ENCODE results near the gene RNF43. TPM values are rescaled to one million over a fixed set of nuclear protein-coding genes. Genes with fewer than 3 reads are reported as not detected.

RNF43 gene
- total and polyA plus RNA-seq, 2 of the 13 experiments (the other 11 are each of a cell fraction or from before 2014, with no cell fraction given), result 31.0 to 53.4 TPM

DNA sequence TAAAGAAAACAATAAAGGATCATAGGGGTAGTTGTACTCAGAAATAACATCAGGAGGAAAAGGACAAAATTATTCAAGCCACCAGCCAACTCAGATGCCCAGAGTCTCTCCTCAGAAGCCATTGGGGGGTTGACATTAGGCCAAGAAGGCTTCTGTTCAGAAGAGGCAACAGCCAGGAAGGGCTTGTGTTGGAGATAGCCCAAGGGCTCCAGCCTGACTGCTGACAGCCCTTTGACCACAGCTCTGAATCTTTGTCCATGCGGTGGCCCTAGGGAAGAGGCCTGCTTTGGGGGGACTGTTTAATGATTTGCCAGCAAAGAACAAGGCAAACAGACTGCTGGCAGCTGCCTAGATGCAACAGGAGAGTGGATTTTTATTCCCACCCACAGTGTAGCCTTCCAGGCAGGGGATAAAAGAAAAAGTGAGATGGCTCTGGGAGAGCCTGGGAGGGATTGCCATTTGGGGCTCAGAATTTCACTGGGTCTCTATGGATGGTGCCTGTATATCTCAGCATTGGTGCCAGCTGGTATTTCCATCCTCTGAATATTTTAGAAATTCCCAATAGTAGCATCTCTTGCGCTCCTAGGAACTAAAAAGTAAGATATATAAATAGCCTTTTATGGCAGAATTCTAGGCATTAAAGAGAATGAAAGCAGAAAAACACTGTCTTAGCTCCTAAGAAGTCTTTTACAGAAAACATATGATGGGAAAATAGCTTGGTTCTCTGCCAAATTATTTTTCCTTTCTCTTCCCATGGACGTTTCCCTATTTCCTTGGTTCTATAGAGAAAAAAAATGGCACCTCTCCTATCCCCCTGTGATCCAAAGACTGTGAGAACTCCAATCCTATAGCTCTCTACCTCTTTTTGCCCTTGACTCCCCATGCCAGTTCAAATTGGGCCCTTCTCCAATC, 36.0 kb downstream of the RNF43 start (continued):
- TF ChIP-seq ZNF598 (CRISPR knock-in tag; IDR thresholded peaks at IDR 0.05; ENCODE audit: borderline replicate concordance), result no peak
- TF ChIP-seq ZNF670 (CRISPR knock-in tag; IDR thresholded peaks at IDR 0.05; ENCODE audit: borderline replicate concordance), result peak; percentile 96
- TF ChIP-seq ZBTB7A (CRISPR knock-in tag; IDR thresholded peaks at IDR 0.05), result no peak; the same call in 1 of the 2 replicates
- TF ChIP-seq, protein P1, sequence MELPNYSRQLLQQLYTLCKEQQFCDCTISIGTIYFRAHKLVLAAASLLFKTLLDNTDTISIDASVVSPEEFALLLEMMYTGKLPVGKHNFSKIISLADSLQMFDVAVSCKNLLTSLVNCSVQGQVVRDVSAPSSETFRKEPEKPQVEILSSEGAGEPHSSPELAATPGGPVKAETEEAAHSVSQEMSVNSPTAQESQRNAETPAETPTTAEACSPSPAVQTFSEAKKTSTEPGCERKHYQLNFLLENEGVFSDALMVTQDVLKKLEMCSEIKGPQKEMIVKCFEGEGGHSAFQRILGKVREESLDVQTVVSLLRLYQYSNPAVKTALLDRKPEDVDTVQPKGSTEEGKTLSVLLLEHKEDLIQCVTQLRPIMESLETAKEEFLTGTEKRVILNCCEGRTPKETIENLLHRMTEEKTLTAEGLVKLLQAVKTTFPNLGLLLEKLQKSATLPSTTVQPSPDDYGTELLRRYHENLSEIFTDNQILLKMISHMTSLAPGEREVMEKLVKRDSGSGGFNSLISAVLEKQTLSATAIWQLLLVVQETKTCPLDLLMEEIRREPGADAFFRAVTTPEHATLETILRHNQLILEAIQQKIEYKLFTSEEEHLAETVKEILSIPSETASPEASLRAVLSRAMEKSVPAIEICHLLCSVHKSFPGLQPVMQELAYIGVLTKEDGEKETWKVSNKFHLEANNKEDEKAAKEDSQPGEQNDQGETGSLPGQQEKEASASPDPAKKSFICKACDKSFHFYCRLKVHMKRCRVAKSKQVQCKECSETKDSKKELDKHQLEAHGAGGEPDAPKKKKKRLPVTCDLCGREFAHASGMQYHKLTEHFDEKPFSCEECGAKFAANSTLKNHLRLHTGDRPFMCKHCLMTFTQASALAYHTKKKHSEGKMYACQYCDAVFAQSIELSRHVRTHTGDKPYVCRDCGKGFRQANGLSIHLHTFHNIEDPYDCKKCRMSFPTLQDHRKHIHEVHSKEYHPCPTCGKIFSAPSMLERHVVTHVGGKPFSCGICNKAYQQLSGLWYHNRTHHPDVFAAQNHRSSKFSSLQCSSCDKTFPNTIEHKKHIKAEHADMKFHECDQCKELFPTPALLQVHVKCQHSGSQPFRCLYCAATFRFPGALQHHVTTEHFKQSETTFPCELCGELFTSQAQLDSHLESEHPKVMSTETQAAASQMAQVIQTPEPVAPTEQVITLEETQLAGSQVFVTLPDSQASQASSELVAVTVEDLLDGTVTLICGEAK (IDR thresholded peaks at IDR 0.05), result no peak
- TF ChIP-seq, protein P1 (CRISPR knock-in tag; IDR thresholded peaks at IDR 0.05), result peak; percentile 85
- TF ChIP-seq NCOR1 (IDR thresholded peaks at IDR 0.05; ENCODE audit: borderline replicate concordance, low read length), result peak; percentile 85; the same call in 1 of the 2 replicates
- TF ChIP-seq, protein P2, sequence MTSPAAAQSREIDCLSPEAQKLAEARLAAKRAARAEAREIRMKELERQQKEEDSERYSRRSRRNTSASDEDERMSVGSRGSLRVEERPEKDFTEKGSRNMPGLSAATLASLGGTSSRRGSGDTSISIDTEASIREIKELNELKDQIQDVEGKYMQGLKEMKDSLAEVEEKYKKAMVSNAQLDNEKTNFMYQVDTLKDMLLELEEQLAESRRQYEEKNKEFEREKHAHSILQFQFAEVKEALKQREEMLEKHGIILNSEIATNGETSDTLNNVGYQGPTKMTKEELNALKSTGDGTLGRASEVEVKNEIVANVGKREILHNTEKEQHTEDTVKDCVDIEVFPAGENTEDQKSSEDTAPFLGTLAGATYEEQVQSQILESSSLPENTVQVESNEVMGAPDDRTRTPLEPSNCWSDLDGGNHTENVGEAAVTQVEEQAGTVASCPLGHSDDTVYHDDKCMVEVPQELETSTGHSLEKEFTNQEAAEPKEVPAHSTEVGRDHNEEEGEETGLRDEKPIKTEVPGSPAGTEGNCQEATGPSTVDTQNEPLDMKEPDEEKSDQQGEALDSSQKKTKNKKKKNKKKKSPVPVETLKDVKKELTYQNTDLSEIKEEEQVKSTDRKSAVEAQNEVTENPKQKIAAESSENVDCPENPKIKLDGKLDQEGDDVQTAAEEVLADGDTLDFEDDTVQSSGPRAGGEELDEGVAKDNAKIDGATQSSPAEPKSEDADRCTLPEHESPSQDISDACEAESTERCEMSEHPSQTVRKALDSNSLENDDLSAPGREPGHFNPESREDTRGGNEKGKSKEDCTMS (CRISPR knock-in tag; conservative IDR thresholded peaks at IDR 0.05), result 0 out of 2 replicates have a peak, but pooled peaks have one; percentile 16
- TF ChIP-seq, protein P3, sequence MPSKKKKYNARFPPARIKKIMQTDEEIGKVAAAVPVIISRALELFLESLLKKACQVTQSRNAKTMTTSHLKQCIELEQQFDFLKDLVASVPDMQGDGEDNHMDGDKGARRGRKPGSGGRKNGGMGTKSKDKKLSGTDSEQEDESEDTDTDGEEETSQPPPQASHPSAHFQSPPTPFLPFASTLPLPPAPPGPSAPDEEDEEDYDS (CRISPR knock-in tag; IDR thresholded peaks at IDR 0.05), result peak; percentile 93
- TF ChIP-seq, protein P4, sequence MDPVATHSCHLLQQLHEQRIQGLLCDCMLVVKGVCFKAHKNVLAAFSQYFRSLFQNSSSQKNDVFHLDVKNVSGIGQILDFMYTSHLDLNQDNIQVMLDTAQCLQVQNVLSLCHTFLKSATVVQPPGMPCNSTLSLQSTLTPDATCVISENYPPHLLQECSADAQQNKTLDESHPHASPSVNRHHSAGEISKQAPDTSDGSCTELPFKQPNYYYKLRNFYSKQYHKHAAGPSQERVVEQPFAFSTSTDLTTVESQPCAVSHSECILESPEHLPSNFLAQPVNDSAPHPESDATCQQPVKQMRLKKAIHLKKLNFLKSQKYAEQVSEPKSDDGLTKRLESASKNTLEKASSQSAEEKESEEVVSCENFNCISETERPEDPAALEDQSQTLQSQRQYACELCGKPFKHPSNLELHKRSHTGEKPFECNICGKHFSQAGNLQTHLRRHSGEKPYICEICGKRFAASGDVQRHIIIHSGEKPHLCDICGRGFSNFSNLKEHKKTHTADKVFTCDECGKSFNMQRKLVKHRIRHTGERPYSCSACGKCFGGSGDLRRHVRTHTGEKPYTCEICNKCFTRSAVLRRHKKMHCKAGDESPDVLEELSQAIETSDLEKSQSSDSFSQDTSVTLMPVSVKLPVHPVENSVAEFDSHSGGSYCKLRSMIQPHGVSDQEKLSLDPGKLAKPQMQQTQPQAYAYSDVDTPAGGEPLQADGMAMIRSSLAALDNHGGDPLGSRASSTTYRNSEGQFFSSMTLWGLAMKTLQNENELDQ (CRISPR knock-in tag; IDR thresholded peaks at IDR 0.05; ENCODE audit: borderline replicate concordance), result no peak; the same call in 1 of the 2 replicates
- TF ChIP-seq, protein P5, sequence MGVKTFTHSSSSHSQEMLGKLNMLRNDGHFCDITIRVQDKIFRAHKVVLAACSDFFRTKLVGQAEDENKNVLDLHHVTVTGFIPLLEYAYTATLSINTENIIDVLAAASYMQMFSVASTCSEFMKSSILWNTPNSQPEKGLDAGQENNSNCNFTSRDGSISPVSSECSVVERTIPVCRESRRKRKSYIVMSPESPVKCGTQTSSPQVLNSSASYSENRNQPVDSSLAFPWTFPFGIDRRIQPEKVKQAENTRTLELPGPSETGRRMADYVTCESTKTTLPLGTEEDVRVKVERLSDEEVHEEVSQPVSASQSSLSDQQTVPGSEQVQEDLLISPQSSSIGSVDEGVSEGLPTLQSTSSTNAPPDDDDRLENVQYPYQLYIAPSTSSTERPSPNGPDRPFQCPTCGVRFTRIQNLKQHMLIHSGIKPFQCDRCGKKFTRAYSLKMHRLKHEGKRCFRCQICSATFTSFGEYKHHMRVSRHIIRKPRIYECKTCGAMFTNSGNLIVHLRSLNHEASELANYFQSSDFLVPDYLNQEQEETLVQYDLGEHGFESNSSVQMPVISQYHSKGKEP (CRISPR knock-in tag; IDR thresholded peaks at IDR 0.05), result no peak
- TF ChIP-seq ZMAT3 (CRISPR knock-in tag; conservative IDR thresholded peaks at IDR 0.05), result peak; percentile 40; the same call in 1 of the 2 replicates
